Measurements from ENCODE around the gene PROK1.

Gene PROK1

GRCh38 chr1:110476028-110476765 is 25.2 kb downstream of the PROK1 start:
- no peak for TF ChIP-seq CTCF (IDR thresholded peaks at IDR 0.05; ENCODE audit: insufficient read depth, missing control alignments)
- DNase-seq (ENCODE audit: insufficient read length, low spot score) (no peak), FAIRE-seq (no peak)

GRCh38 chr1:110477041-110477440 is 26.1 kb downstream of the PROK1 start:
- TF ChIP-seq CTCF (IDR thresholded peaks at IDR 0.05; ENCODE audit: insufficient read depth, missing control alignments) = no peak
- FAIRE-seq (no peak), DNase-seq (ENCODE audit: insufficient read length, low spot score) (no peak)

- TF ChIP-seq CTCF (IDR thresholded peaks at IDR 0.05; ENCODE audit: insufficient read depth, missing control alignments) = no peak
- DNase-seq (ENCODE audit: insufficient read length, low spot score) (no peak), FAIRE-seq (no peak)
Measured at GRCh38 chr1:110477445-110477957, 26.6 kb downstream of the PROK1 start.

GRCh38 chr1:110477967-110478640 is 27.2 kb downstream of the PROK1 start:
- no peak for DNase-seq (ENCODE audit: insufficient read length, low spot score)
- TF ChIP-seq CTCF (IDR thresholded peaks at IDR 0.05; ENCODE audit: insufficient read depth, missing control alignments) = no peak
- no peak for FAIRE-seq

GRCh38 chr1:110478886-110479285 is 27.9 kb downstream of the PROK1 start:
- TF ChIP-seq CTCF (IDR thresholded peaks at IDR 0.05; ENCODE audit: insufficient read depth, missing control alignments) = no peak
- DNase-seq (ENCODE audit: insufficient read length, low spot score) (no peak), FAIRE-seq (no peak)

- FAIRE-seq (no peak), DNase-seq (ENCODE audit: insufficient read length, low spot score) (no peak)
- TF ChIP-seq CTCF (IDR thresholded peaks at IDR 0.05; ENCODE audit: insufficient read depth, missing control alignments) = no peak
Measured at GRCh38 chr1:110480356-110481096, 29.6 kb downstream of the PROK1 start.
